Activated CD8-positive, alpha-beta memory T cell treated with anti-CD3 and anti-CD28 coated beads for 4 hours (primary cell): Measurements from ENCODE around the gene PTPRH.

Source experiments
- DNase-seq, 2 donors: peaks; one replicate each; pipeline ENCODE4 v3.0.0-alpha.2; 2020; ENCODE audit warnings: low read depth in 2 of 2

PTPRH gene

GRCh38 chr19:55246462-55247451 lies 37.5 kb upstream of the PTPRH start:
- no peak for DNase-seq

GRCh38 chr19:55245236-55245904 lies 36.1 kb upstream of the PTPRH start:
- no peak for DNase-seq

GRCh38 chr19:55244004-55244680 lies 34.8 kb upstream of the PTPRH start:
- no peak for DNase-seq

GRCh38 chr19:55242517-55242916 lies 33.2 kb upstream of the PTPRH start:
- no peak for DNase-seq

GRCh38 chr19:55241935-55242464 lies 32.7 kb upstream of the PTPRH start:
- no peak for DNase-seq

GRCh38 chr19:55241143-55241934 lies 32.0 kb upstream of the PTPRH start:
- no peak for DNase-seq

- no peak for DNase-seq
Measured at GRCh38 chr19:55240713-55241020, 31.4 kb upstream of the PTPRH start.

GRCh38 chr19:55239004-55239403 lies 29.7 kb upstream of the PTPRH start:
- no peak for DNase-seq

GRCh38 chr19:55238030-55238429 lies 28.7 kb upstream of the PTPRH start:
- DNase-seq = no peak

GRCh38 chr19:55232986-55233385 lies 23.7 kb upstream of the PTPRH start:
- no peak for DNase-seq

GRCh38 chr19:55232286-55232602 lies 22.9 kb upstream of the PTPRH start:
- no peak for DNase-seq

GRCh38 chr19:55231391-55232285 lies 22.3 kb upstream of the PTPRH start:
- no peak for DNase-seq

GRCh38 chr19:55230780-55231179 lies 21.5 kb upstream of the PTPRH start:
- no peak for DNase-seq

GRCh38 chr19:55230329-55230728 lies 21.0 kb upstream of the PTPRH start:
- DNase-seq = no peak

- DNase-seq = no peak
Measured at GRCh38 chr19:55229789-55230182, 20.5 kb upstream of the PTPRH start.

GRCh38 chr19:55229145-55229788 lies 20.0 kb upstream of the PTPRH start:
- no peak for DNase-seq

GRCh38 chr19:55228403-55229031 lies 19.2 kb upstream of the PTPRH start, which contains the start of gene TMEM86B:
Gene TMEM86B, minus strand, starts transcription at chr19:55228763. Its CDS starts 22 bp downstream, at chr19:55228741.
- DNase-seq = no peak

- no peak for DNase-seq
Measured at GRCh38 chr19:55228015-55228391, 18.7 kb upstream of the PTPRH start.

- no peak for DNase-seq
Measured at GRCh38 chr19:55227241-55228014, 18.1 kb upstream of the PTPRH start.
